GM18909 (cell line): ENCODE measurements around the gene NINJ2.
A peak's percentile ranks its signal among the peaks of the same experiment; 100 is the strongest.
"Not testable (repeated sequence)": the region's sequence is repeated elsewhere in the genome, so short reads cannot be mapped to it uniquely, and the experiment has no call there.

Experiments used
- ATAC-seq: cut with Tn5 transposase; IDR thresholded peaks from one replicate; pipeline ENCODE4 v1.9.1; 2021; ENCODE audit warnings: mild to moderate bottlenecking; ENCODE audit not compliant: unreplicated experiment, poor library complexity

Gene NINJ2

DNA sequence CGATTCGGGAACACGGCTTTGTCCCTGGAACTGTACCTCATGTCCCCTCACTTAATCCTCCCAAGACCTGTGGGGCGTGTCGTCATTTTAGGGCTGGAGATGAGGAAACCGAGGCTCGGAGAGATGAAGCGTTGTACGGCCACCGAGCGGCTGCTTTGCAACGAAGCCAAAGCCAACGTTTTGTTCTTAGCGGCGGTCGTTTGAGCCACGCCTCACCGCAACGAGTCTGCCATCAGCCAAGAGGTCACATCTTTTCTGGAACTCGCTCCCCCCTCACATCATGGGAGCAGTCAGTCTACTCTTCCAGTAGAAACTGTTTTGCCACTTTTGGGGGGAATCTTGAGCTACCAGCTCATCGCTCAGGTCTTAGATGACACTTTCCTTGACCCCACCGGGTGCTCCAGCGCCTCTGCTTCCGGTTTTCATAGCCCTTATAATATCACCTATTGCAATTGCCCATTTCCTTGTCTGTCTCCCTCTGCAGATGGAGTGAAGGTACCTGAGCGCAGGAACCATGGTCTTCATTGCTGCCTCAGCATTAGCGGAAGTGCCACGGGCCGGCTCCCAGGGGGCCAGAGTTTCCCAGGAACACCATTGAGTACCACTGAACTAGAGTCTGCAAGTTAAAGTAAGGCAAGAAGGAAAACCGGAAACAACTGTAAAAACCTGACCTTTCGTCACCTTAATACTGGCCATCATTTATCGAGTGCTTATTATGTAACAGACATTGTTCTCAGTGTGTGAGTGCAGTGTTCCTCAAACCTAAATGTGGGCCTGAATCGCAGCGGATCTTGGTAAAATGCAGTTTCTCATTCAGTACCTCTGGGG, 19.6 kb downstream of the NINJ2 start:
- peak; percentile 7 for ATAC-seq

- peak; percentile 73 for ATAC-seq
Observed at GRCh38 chr12:642633-643474, 20.4 kb downstream of the NINJ2 start.

- not testable (repeated sequence) for ATAC-seq
Observed at GRCh38 chr12:641321-641720, 21.9 kb downstream of the NINJ2 start.

DNA sequence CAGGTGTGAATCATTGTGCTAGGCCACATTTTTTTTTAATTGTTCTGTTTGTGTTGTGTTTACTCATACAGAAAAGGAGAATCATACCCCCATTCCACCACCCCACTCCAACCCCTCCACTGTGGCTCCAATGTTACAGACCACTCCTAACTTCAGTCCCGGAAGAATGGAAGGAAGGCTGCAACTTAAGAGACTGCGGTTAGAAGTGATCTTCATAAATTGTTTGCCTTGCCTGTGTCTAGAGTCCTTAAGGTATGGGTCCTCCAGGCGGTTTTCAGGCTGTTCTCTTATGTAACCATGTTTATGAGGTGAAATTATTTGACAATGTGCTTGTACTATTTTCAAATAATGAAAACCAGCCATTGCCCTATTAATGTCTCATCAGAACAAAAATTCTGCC, 22.5 kb downstream of the NINJ2 start:
- no peak for ATAC-seq

DNA sequence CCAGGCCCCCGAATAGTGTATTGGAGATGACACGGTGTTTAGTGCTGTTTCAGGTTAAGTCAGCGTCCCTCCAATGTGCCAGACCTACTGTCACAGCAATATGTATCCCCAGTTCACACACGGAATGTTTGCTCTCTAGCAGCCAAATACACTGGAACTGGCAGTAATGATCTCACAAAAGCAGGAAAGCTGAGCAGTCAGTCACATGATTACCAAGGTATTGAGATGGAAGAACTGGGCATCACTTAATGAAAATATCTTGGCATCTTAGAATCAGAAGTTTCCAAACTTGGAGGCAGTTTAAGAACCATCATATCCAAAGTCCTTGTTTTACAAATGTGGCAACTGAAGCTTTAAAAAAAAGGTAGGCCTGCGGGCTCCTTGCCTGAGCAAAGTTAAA, 23.3 kb downstream of the NINJ2 start:
- no peak for ATAC-seq

DNA sequence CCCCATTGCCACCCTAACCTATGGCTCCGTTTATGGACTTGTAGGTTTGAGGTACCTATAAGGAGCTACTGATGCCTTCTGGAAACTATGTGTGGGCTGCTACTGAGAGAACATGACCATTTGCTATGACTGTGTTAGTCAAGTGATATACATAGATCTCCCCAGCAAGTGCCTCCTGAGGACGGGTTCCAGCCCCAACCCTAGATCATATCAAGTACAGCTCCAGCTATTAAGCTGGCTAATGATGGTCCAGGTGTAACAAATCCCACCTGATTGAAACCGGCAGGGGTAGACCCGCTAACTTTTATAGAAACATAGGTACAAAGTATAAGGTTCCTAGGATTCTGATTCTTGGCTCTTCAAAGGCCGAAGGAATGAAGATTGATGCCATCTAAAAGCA, 23.7 kb downstream of the NINJ2 start:
- ATAC-seq = no peak

DNA sequence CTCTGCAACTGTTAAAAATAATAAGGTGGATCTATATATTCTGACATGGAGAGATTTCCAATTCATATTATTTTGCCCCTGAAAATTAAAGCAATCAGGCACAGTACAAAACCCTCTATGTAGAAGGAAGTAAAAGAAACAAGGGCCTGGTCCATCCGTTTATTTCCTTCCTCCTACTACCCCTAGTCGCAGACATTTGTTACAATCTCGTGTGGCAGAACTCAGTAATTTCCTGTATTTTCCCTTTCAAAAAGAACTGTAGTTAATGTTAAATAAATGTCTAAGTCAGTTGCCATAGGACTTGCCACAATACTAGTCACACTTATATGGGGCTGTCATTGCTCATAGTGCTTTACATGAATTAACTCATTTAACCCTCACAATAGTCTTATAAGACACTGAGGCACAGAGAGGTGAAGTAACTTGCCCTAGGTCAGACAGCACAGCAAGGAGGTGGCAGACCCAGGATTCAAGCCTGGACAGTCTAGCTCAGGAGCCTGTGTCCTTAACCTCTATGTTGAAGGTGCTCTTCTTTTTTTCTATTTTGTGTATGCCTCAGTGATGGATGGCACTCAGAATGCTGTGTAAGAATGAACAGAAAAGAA, 24.2 kb downstream of the NINJ2 start:
- ATAC-seq = no peak

DNA sequence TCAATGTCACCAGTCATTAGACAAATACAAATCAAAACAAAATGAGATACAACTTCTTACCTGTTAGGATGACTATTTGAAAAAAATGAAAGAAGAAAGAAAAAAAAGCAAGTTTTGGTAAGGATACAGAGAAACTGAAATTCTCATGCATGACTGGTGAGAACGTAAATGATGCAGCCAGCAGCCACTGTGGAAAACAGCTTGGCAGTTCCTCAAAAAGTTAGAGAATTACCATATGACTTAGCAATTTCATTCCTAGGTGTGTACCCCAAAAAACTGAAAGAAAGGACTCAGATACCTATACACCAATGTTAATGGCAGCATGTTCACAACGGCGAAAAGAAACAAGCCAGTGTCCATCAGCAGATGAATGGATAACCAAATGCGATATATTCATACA, 26.6 kb downstream of the NINJ2 start:
- no peak for ATAC-seq

- ATAC-seq = no peak
Observed at GRCh38 chr12:633731-634130, 29.5 kb downstream of the NINJ2 start.

GRCh38 chr12:632102-632696, 31.0 kb downstream of the NINJ2 start:
- ATAC-seq = no peak

DNA sequence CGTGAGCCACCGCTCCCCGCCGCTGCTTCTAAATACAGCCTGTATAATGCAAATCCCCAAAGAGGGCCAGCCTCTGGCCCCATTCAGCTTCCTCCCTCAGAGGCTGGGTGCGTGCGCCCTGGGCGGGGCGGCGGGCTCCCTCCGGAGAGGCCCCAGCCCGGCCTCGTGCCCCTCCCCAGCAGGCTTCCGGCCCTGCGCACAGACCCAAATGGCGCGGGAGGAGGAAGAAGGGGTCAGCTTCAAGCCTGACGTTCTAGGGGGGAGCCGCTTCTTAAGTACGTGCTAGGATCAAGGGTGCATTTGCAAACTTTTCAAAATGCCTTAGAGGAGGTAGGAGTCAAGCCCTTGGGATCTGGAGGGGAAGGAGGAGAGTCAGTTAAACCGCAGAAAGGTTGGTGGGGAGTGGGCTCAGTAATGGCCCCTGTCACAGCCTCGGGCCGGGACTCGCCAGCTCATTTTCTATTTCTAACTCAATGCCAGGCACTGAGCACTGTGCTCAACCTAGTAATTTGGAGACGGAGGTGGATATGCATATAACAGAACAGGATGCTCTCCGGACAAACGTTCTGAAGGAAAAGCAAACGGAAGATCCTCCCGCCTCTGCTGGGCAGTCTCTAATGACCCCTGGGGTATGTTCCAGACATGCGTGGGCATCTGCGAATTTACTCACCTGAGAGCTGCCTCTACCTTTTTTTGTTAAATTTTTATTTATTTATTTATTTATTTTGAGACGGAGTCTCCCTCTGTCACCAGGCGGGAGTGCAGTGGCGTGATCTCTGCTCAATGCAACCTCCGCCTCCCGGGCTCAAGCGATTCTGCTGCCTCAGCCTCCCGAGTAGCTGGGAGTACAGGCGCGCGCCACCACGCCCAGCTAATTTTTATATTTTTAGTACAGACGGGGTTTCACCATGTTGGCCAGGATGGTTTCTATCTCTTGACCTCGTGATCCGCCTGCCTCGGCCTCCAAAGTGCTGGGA, 32.3 kb downstream of the NINJ2 start:
- ATAC-seq = peak; percentile 78

- not testable (repeated sequence) for ATAC-seq
Observed at GRCh38 chr12:628742-629078, 34.5 kb downstream of the NINJ2 start.

- ATAC-seq = no peak
Observed at GRCh38 chr12:627863-628741, 35.1 kb downstream of the NINJ2 start.

DNA sequence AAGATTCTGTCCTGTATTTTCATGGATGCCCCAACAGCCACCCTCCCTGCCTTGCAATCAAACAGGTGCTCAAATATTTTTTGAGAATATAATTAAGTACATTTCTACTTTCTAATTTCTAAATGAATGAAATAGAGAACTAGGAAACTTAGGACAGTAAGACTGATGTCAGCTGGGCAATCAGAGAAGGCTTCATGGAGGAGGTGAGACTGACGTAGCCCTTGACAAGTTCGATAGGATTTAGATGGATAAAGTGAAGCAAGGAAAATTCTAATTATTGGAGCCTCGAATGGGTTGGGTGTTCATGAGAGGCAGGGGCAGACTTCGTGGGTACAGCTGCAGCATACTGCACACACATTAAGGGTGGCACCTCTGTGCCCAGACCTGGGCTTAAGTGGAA, 36.0 kb downstream of the NINJ2 start:
- no peak for ATAC-seq

DNA sequence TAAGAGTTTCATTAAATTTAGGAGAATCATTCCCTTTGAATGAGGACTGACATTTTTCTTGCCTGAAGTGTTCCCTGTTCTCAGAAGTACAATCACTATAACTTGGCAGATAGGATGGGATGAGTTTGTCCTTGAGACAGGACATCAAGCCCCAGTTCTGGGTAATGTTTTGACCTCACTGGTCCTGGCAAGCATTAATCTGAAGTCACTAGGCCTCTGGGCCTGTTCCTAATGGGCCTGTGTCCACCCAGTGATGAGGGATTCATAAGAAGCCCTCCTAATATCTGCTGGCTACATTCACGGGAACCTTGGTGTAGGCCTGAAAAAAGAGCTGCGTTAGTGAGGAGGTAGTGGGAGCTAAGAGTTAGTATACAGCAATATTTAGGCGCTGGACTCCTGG, 37.2 kb downstream of the NINJ2 start:
- no peak for ATAC-seq

DNA sequence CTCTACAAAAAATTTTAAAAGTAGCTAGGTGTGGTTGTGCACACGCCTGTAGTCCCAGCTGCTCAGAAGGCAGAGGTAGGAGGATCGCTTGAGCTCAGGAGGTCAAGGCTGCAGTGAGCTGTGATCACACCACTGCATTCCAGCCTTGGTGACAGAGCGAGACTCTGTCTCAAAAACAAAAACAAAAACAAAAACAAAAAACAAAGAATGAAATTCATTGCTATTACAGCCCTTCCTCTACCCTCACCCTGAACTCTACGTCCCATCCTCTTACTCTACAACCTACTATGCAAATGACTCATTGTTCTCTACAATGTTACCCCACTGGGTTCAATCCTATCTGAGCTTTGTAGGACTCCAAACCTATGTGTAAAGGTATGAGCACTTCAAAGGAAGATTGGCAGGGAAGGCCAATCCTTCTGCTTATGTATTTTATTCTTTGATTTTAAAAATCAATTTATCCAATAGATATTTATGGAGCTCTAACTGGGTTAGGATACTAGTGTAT, 39.3 kb downstream of the NINJ2 start:
- no peak for ATAC-seq

- no peak for ATAC-seq
Observed at GRCh38 chr12:623172-623864, 39.9 kb downstream of the NINJ2 start.

DNA sequence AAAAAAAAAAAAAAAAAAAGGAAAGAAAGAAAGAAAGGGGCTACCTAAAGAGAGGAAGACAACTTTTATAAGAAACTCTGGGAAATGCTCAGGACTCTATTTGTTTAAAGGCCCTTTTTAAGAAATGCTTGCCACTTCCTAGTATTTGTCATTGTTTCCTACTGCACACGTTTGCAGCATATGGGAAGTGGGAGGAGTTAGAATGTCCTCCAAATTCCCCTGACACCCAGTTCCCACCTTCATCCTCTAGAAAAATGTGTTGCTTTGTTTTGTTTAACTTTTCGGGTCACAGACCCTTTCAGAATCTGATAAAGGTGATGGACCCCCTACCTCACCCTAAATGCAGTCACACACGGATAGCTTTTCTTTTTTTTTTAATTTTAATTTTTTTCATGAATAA, 40.8 kb downstream of the NINJ2 start:
- ATAC-seq = no peak
